ENCODE measurements around the gene RIOK1.
"Not testable (repeated sequence)": the region's sequence is repeated elsewhere in the genome, so short reads cannot be mapped to it uniquely, and the experiment has no call there.

The RIOK1 gene

GRCh38 chr6:7439228-7439627 lies 49.6 kb downstream of the RIOK1 start:
- Mint-ChIP-seq H3K27me3 (ENCODE audit: low read depth) (peaks cover 8% of the 10 kb centered on the region), H3K27ac (no peak overlapping the region), H3K9me3 (no peaks in the 10 kb centered on the region), H3K4me1 (ENCODE audit: low read depth) (no peaks in the 10 kb centered on the region), H3K36me3 (ENCODE audit: low read depth) (no peaks in the 10 kb centered on the region), H3K4me3 (no peak overlapping the region)
- no peak for DNase-seq (ENCODE audit: low spot score)

DNA sequence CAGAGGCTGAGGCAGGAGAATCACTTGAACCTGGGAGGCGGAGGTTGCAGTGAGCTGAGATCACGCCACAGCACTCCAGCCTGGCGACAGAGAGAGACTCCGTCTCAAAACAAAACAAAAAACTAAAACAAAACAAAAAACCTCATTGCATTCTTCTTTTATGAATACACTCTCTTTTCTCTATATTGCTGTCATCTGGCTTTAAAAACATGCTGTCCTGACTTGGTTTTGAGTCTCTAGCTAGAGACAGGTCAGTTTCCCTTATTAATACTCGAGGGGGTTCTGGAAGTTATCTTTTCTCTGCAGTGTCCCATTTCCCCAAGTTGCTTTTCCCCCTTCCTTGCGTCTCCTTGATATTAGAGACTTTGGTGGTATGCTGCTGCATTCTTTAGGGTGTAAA lies 50.9 kb downstream of the RIOK1 start:
- H3K27ac Mint-ChIP-seq = no peak overlapping the region
- DNase-seq (ENCODE audit: low spot score) = no peak
- H3K36me3 Mint-ChIP-seq (ENCODE audit: low read depth) = no peaks in the 10 kb centered on the region
- peaks cover 2% of the 10 kb centered on the region for H3K27me3 Mint-ChIP-seq (ENCODE audit: low read depth)
- no peaks in the 10 kb centered on the region for H3K4me1 Mint-ChIP-seq (ENCODE audit: low read depth)
- H3K4me3 Mint-ChIP-seq = no peak overlapping the region
- H3K9me3 Mint-ChIP-seq = no peaks in the 10 kb centered on the region

- H3K27me3 Mint-ChIP-seq (ENCODE audit: low read depth) = no peaks in the 10 kb centered on the region
- DNase-seq (ENCODE audit: low spot score) = no peak
- no peaks in the 10 kb centered on the region for H3K9me3 Mint-ChIP-seq
- H3K4me1 Mint-ChIP-seq (ENCODE audit: low read depth) = no peaks in the 10 kb centered on the region
- no peaks in the 10 kb centered on the region for H3K36me3 Mint-ChIP-seq (ENCODE audit: low read depth)
- no peak overlapping the region for H3K27ac Mint-ChIP-seq
- H3K4me3 Mint-ChIP-seq = no peak overlapping the region
Measured at GRCh38 chr6:7441048-7441775, 51.6 kb downstream of the RIOK1 start.

GRCh38 chr6:7442467-7442866 lies 52.9 kb downstream of the RIOK1 start:
- no peaks in the 10 kb centered on the region for H3K36me3 Mint-ChIP-seq (ENCODE audit: low read depth)
- DNase-seq (ENCODE audit: low spot score) = no peak
- H3K27ac Mint-ChIP-seq = no peak overlapping the region
- no peaks in the 10 kb centered on the region for H3K9me3 Mint-ChIP-seq
- no peaks in the 10 kb centered on the region for H3K4me1 Mint-ChIP-seq (ENCODE audit: low read depth)
- no peak overlapping the region for H3K4me3 Mint-ChIP-seq
- H3K27me3 Mint-ChIP-seq (ENCODE audit: low read depth) = no peaks in the 10 kb centered on the region

- Mint-ChIP-seq H3K36me3 (ENCODE audit: low read depth) (no peaks in the 10 kb centered on the region), H3K9me3 (no peaks in the 10 kb centered on the region), H3K4me1 (ENCODE audit: low read depth) (no peaks in the 10 kb centered on the region), H3K27me3 (ENCODE audit: low read depth) (no peaks in the 10 kb centered on the region), H3K27ac (no peak overlapping the region), H3K4me3 (no peak overlapping the region)
- DNase-seq (ENCODE audit: low spot score) = no peak
Measured at GRCh38 chr6:7445101-7445500, 55.5 kb downstream of the RIOK1 start.

GRCh38 chr6:7445885-7446461 lies 56.4 kb downstream of the RIOK1 start:
- no peak for DNase-seq (ENCODE audit: low spot score)
- H3K4me1 Mint-ChIP-seq (ENCODE audit: low read depth) = no peaks in the 10 kb centered on the region
- H3K9me3 Mint-ChIP-seq = no peaks in the 10 kb centered on the region
- no peak overlapping the region for H3K27ac Mint-ChIP-seq
- no peaks in the 10 kb centered on the region for H3K27me3 Mint-ChIP-seq (ENCODE audit: low read depth)
- no peaks in the 10 kb centered on the region for H3K36me3 Mint-ChIP-seq (ENCODE audit: low read depth)
- no peak overlapping the region for H3K4me3 Mint-ChIP-seq

DNA sequence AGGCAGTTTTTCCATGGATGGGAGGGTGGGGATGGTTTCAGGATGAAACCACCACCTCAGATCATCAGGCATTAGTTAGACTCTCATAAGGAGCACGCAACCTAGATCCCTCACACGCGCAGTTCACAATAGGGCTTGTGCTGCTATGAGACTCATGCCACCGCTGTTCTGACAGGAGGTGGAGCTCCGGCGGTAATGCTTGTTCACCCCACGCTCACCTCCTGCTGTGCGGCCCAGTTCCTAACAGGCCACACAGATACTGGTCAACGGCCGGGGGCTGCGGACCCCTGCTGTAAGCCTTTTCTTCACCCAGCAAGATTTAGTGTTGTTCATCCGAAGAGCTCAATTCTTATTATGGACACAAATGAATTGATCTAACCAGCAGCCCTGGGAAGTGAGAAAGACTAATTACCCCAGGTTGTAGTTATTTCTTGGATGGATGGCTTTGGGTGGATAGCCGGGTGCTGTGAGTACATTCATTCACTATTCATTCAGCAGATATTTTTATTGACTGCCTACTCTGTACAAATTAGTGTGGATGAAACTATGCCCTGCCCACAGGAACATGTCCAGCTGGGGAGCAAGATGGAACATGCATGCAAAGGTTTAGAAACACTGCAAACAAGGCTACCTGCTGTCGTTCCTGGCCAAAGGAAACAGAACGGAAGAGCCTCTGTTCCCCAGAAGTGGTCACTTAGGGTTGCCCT lies 57.2 kb downstream of the RIOK1 start:
- Mint-ChIP-seq H3K27me3 (ENCODE audit: low read depth) (no peaks in the 10 kb centered on the region), H3K27ac (no peak overlapping the region), H3K4me1 (ENCODE audit: low read depth) (no peaks in the 10 kb centered on the region), H3K36me3 (ENCODE audit: low read depth) (no peaks in the 10 kb centered on the region), H3K9me3 (no peaks in the 10 kb centered on the region), H3K4me3 (no peak overlapping the region)
- DNase-seq (ENCODE audit: low spot score) = no peak

DNA sequence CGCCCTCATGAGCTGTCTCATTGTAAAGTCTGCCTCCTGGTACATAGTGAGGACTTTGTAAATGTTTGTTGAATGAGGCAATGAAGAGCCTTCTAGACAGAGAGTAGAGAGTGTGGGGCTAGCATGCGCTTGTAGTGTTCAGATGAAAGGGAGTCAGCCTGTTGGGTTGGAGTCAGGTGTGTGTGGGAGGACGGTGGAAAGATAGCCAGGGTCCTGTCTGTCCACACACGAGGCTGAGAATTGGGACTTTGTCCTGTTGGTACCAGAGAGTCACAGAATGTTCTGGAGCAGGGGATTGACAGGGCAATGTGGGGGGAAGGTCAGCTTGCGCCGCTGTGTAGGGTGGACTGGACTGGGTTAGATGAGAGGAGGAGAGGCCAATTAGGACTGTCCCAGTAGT lies 58.6 kb downstream of the RIOK1 start:
- no peaks in the 10 kb centered on the region for H3K36me3 Mint-ChIP-seq (ENCODE audit: low read depth)
- no peak overlapping the region for H3K4me3 Mint-ChIP-seq
- no peaks in the 10 kb centered on the region for H3K9me3 Mint-ChIP-seq
- no peaks in the 10 kb centered on the region for H3K27me3 Mint-ChIP-seq (ENCODE audit: low read depth)
- DNase-seq (ENCODE audit: low spot score) = no peak
- no peak overlapping the region for H3K27ac Mint-ChIP-seq
- H3K4me1 Mint-ChIP-seq (ENCODE audit: low read depth) = no peaks in the 10 kb centered on the region

- DNase-seq (ENCODE audit: low spot score) = no peak
- Mint-ChIP-seq H3K4me1 (ENCODE audit: low read depth) (no peaks in the 10 kb centered on the region), H3K36me3 (ENCODE audit: low read depth) (no peaks in the 10 kb centered on the region), H3K27ac (no peak overlapping the region), H3K4me3 (no peak overlapping the region), H3K27me3 (ENCODE audit: low read depth) (peaks cover 3% of the 10 kb centered on the region), H3K9me3 (no peaks in the 10 kb centered on the region)
Measured at GRCh38 chr6:7449018-7449417, 59.4 kb downstream of the RIOK1 start.

DNA sequence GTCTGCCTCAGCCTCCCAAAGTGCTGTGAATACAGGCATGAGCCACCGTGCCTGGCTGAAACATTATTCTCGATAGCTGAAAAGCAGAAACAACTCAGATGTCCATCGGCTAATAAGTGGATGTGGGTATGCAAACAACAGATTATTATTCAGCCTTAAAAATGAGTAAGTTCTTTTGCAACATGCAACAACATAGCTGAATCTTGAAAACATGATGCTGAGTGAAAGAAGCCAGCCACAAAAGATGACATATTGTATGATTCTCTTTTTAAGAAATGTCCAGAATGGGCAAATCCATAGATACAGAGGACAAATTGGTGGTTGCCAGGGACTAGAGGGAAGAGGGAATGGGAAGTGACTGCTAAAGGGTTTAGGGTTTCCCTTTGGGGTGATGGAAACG lies 61.7 kb downstream of the RIOK1 start:
- Mint-ChIP-seq H3K9me3 (no peaks in the 10 kb centered on the region), H3K4me3 (no peak overlapping the region), H3K27me3 (ENCODE audit: low read depth) (peaks cover 3% of the 10 kb centered on the region), H3K4me1 (ENCODE audit: low read depth) (no peaks in the 10 kb centered on the region), H3K27ac (no peak overlapping the region), H3K36me3 (ENCODE audit: low read depth) (no peaks in the 10 kb centered on the region)
- DNase-seq (ENCODE audit: low spot score) = no peak

GRCh38 chr6:7452898-7453297 lies 63.3 kb downstream of the RIOK1 start:
- DNase-seq (ENCODE audit: low spot score) = no peak
- Mint-ChIP-seq H3K9me3 (no peaks in the 10 kb centered on the region), H3K4me1 (ENCODE audit: low read depth) (no peaks in the 10 kb centered on the region), H3K27ac (no peak overlapping the region), H3K27me3 (ENCODE audit: low read depth) (peaks cover 3% of the 10 kb centered on the region), H3K36me3 (ENCODE audit: low read depth) (no peaks in the 10 kb centered on the region), H3K4me3 (no peak overlapping the region)

DNA sequence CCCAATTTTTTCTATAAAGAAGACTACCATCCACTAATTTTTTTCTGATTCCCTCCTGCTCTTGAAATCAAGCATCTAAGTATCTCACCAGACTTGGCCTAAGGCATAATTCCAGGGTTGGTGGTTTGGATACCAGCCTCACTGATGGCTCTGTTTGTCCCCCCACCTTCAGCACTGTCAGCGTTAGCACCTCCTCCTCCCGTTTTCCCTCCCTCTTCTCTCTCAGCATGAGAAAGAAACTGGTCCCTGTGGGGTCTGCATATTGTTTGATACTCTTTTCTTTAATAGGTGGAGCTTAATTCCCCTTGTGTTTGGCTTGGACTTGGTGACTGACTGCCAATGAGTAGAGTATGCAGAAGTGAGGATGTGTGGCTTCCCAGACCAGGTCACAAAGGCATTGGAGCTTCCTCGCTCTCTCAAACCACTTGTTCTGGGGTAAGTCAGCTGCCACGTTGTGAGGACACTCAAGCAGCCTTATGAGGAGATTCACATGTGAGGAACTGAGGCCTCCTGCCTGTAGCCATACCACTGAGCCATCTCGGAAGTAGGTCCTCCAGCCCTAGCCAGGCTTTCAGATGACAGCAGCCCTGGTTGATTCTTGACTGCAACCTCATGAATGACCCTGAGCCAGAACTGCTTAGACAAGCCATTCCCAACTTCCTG lies 65.2 kb downstream of the RIOK1 start:
- peaks cover 3% of the 10 kb centered on the region for H3K27me3 Mint-ChIP-seq (ENCODE audit: low read depth)
- DNase-seq (ENCODE audit: low spot score) = no peak
- no peak overlapping the region for H3K27ac Mint-ChIP-seq
- no peak overlapping the region for H3K4me3 Mint-ChIP-seq
- no peaks in the 10 kb centered on the region for H3K9me3 Mint-ChIP-seq
- no peaks in the 10 kb centered on the region for H3K4me1 Mint-ChIP-seq (ENCODE audit: low read depth)
- H3K36me3 Mint-ChIP-seq (ENCODE audit: low read depth) = no peaks in the 10 kb centered on the region

- not testable (repeated sequence) for H3K4me1 Mint-ChIP-seq (ENCODE audit: low read depth); H3K9me3 Mint-ChIP-seq; H3K27ac Mint-ChIP-seq; H3K4me3 Mint-ChIP-seq; DNase-seq (ENCODE audit: low spot score); H3K36me3 Mint-ChIP-seq (ENCODE audit: low read depth); H3K27me3 Mint-ChIP-seq (ENCODE audit: low read depth)
Measured at GRCh38 chr6:7456302-7456701, 66.7 kb downstream of the RIOK1 start.

DNA sequence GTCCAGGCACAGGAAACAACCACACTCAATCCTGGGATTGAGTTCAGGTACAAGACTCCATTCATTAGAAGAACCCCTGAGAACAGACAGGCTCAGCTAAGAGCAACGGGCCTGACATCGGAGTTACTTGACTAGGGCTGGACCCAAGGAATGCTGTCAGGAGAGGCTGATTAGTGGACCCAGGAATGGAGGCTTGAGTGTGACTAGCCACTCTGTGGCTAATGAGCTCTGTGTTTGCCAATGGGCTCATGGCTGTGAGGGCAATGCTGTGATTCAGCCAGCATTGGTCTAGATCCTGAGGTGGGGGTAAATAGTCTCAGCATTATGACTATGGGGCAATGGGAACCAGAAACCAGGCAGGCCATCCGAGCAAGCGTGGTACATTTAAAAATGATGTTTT lies 71.8 kb downstream of the RIOK1 start:
- Mint-ChIP-seq H3K4me3 (no peak overlapping the region), H3K27ac (no peak overlapping the region), H3K9me3 (no peaks in the 10 kb centered on the region), H3K27me3 (ENCODE audit: low read depth) (peaks cover under 1% of the 10 kb centered on the region), H3K36me3 (ENCODE audit: low read depth) (no peaks in the 10 kb centered on the region), H3K4me1 (ENCODE audit: low read depth) (no peaks in the 10 kb centered on the region)
- no peak for DNase-seq (ENCODE audit: low spot score)
